Neuron (in vitro differentiated cells): ENCODE data around the gene CEMIP2.
"Not testable (repeated sequence)": the region's sequence is repeated elsewhere in the genome, so short reads cannot be mapped to it uniquely, and the experiment has no call there.

ENCODE experiments used
- H2AFZ ChIP-seq: one replicate; pipeline ENCODE4 v1.6.1; 2013; ENCODE audit warnings: low read depth, mild to moderate bottlenecking, inconsistent platforms, low read length, moderate library complexity
- H3K27me3 ChIP-seq: one replicate; pipeline ENCODE4 v1.6.1; 2013; ENCODE audit warnings: low read length; ENCODE audit not compliant: insufficient read depth
- H3K36me3 ChIP-seq: one replicate; pipeline ENCODE4 v1.6.1; 2013; ENCODE audit warnings: low read length; ENCODE audit not compliant: insufficient read depth
- H3K4me1 ChIP-seq: one replicate; pipeline ENCODE4 v1.6.1; 2013; ENCODE audit warnings: low read length; ENCODE audit not compliant: insufficient read depth
- H3K4me3 ChIP-seq: 2 replicates; pipeline ENCODE4 v1.5.1; 2013; ENCODE audit warnings: mild to moderate bottlenecking, low read length, moderate library complexity
- H3K9me3 ChIP-seq: one replicate; pipeline ENCODE4 v1.6.1; 2013; ENCODE audit warnings: low read length

The CEMIP2 gene

DNA sequence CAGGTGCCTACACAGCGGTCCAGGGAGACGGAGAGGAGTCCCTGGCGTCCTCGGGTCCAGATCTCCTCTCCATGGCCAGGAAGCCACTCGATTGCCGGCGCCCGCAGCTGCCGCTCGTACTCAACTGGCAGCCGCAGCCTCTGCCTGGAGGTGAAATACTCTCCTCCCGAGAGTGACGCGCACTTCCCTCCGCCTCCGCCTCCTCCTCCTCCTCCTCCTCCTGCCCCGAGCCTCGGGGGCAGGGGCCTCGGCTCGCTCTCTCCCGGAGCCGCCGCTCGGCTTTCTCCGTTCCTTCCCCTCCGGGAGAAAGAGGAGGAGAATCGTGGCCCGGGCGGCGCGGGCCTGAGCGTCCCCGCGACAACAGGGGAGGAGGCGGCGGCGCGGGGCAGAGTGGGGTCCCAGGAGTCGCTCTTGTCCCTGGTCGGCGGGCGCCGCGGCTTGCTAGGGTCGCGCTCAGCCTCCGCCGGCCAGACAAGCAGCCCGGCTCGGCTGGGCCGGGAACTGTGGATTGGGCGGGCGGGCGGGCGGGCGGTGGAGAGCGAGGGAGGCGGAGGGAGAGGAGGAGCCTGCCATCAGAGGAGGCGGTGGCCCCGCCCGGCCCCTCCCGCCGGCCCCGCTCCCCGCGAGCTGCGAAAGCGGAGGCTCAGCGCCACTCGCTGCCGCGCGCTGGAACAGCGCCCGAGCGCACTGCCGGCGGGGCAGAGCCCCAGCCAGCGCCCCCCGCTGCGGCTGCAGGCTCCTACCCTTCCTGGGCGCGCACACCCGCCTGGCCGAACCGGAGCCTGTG is at the start of gene CEMIP2:
CEMIP2 (minus strand) TSS at position 126 of the 787 bp plus-strand sequence. CDS start 18,140 bp downstream, outside the sequence.
- no peaks in the 10 kb centered on the region for H3K9me3 ChIP-seq
- H2AFZ ChIP-seq, result peak within 1 kb of the TSS; percentile 50
- H3K4me3 ChIP-seq, result peak within 1 kb of the TSS; percentile 90
- no peaks in the 10 kb centered on the region for H3K27me3 ChIP-seq
- H3K36me3 ChIP-seq, result no peaks in the 10 kb centered on the region
- peaks cover 33% of the 10 kb centered on the region for H3K4me1 ChIP-seq

GRCh38 chr9:71816916-71817451 is 48.7 kb upstream of the CEMIP2 start:
- Histone ChIP-seq H3K36me3 (no peaks in the 10 kb centered on the region), H3K4me1 (no peaks in the 10 kb centered on the region), H3K4me3 (no peak overlapping the region), H3K9me3 (no peaks in the 10 kb centered on the region), H2AFZ (peak overlapping the region; percentile 2), H3K27me3 (no peaks in the 10 kb centered on the region)

GRCh38 chr9:71814815-71815214 is 46.5 kb upstream of the CEMIP2 start:
- Histone ChIP-seq H2AFZ (no peak overlapping the region), H3K4me3 (no peak overlapping the region), H3K9me3 (no peaks in the 10 kb centered on the region), H3K36me3 (no peaks in the 10 kb centered on the region), H3K4me1 (no peaks in the 10 kb centered on the region), H3K27me3 (no peaks in the 10 kb centered on the region)

DNA sequence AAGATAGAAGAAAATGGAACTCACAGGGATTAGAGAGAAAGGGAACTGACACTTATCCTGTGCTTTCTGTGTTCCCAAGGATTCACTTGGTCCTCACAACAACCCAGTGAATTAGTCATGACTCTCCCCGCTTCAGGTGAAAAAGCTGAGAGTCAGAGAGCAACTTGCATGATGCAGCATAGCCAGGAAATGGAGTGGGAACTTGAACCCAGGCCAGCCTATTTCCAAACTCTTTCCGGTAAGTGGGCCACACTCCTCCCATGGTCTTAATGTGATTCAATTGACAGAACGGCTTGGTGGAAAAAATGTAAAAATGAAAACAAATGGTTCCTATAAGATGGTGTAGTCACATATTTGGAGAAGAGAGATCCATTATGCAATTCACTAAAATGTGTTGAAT is 45.9 kb upstream of the CEMIP2 start:
- Histone ChIP-seq H3K27me3 (no peaks in the 10 kb centered on the region), H3K9me3 (no peaks in the 10 kb centered on the region), H3K36me3 (no peaks in the 10 kb centered on the region), H3K4me1 (no peaks in the 10 kb centered on the region), H2AFZ (no peak overlapping the region), H3K4me3 (no peak overlapping the region)

DNA sequence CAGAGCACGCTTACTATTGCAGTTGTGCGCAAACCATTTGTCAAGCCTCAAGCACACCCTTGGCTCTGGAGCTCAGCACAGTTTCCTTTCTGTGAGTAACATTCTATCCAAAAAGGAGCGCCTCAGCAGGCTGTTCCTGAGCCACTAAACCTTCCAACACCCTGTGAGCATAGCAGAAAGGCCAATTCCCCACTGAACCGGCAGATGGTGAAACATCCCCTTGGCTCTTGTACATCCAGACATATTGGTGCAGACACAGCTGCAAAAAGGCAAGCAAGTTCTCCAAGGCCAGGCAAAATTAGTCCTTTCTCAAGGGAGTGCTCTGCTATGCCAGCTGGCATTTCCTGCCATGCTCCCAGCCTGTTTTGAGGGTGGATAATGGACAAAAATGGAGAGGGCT is 44.1 kb upstream of the CEMIP2 start:
- Histone ChIP-seq H3K4me1 (no peaks in the 10 kb centered on the region), H2AFZ (no peak overlapping the region), H3K4me3 (no peak overlapping the region), H3K27me3 (no peaks in the 10 kb centered on the region), H3K36me3 (no peaks in the 10 kb centered on the region), H3K9me3 (no peaks in the 10 kb centered on the region)

GRCh38 chr9:71808068-71808467 is 39.8 kb upstream of the CEMIP2 start:
- H3K4me1 ChIP-seq, result no peaks in the 10 kb centered on the region
- no peaks in the 10 kb centered on the region for H3K27me3 ChIP-seq
- no peaks in the 10 kb centered on the region for H3K9me3 ChIP-seq
- H3K4me3 ChIP-seq, result no peak overlapping the region
- H2AFZ ChIP-seq, result no peak overlapping the region
- no peaks in the 10 kb centered on the region for H3K36me3 ChIP-seq

GRCh38 chr9:71806901-71807307 is 38.6 kb upstream of the CEMIP2 start:
- H3K4me3 ChIP-seq, result no peak overlapping the region
- no peaks in the 10 kb centered on the region for H3K36me3 ChIP-seq
- H3K4me1 ChIP-seq, result no peaks in the 10 kb centered on the region
- H3K9me3 ChIP-seq, result no peaks in the 10 kb centered on the region
- H2AFZ ChIP-seq, result no peak overlapping the region
- H3K27me3 ChIP-seq, result no peaks in the 10 kb centered on the region

DNA sequence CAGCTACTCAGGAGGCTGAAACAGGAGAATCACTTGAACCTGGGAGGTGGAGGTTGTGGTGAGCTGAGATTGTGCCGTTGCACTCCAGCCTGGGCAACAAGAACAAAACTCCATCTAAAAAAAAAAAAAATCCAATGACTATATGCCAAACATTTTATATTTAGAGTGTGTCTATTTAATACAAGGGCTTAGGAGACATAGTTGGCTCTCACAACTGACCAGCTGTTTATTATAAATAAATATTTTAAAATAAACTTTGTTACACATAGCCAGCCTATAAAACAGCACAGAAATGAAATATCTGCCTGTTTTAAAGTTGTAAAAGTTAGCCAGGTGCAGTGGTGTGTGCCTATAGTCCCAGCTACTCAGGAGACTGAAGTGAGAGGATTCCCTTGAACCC is 36.8 kb upstream of the CEMIP2 start:
- H3K27me3 ChIP-seq, H3K36me3 ChIP-seq, H3K4me1 ChIP-seq, H3K4me3 ChIP-seq, H2AFZ ChIP-seq, H3K9me3 ChIP-seq: not testable (repeated sequence)

DNA sequence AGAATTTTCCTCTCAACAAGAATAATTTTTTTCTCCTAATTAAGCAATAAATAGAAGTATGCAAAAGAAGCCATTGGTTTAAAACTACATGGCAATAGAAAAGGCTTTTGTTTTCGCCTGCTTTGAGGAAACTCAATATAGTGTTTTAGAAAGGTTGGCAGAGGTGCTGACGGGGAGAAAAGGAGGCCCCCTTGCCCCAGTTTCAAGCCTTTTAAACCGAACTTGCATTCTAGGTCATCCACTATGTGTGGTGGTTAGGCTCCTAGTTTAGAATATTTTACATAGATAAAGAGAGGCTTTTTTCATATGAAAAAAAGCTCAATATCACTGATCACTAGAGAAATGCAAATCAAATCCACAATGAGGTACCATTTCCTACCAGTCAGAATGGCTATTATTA is 33.5 kb upstream of the CEMIP2 start:
- Histone ChIP-seq H2AFZ (no peak overlapping the region), H3K4me3 (no peak overlapping the region), H3K36me3 (no peaks in the 10 kb centered on the region), H3K9me3 (no peaks in the 10 kb centered on the region), H3K4me1 (no peaks in the 10 kb centered on the region), H3K27me3 (no peaks in the 10 kb centered on the region)

- no peaks in the 10 kb centered on the region for H3K27me3 ChIP-seq
- H3K4me1 ChIP-seq, result peaks cover 4% of the 10 kb centered on the region
- H2AFZ ChIP-seq, result no peak overlapping the region
- no peak overlapping the region for H3K4me3 ChIP-seq
- no peaks in the 10 kb centered on the region for H3K36me3 ChIP-seq
- H3K9me3 ChIP-seq, result no peaks in the 10 kb centered on the region
Observed at GRCh38 chr9:71797266-71797665, 29.0 kb upstream of the CEMIP2 start.

- no peak overlapping the region for H2AFZ ChIP-seq
- peaks cover 4% of the 10 kb centered on the region for H3K4me1 ChIP-seq
- H3K36me3 ChIP-seq, result no peaks in the 10 kb centered on the region
Observed at GRCh38 chr9:71796100-71796767, 27.9 kb upstream of the CEMIP2 start.

DNA sequence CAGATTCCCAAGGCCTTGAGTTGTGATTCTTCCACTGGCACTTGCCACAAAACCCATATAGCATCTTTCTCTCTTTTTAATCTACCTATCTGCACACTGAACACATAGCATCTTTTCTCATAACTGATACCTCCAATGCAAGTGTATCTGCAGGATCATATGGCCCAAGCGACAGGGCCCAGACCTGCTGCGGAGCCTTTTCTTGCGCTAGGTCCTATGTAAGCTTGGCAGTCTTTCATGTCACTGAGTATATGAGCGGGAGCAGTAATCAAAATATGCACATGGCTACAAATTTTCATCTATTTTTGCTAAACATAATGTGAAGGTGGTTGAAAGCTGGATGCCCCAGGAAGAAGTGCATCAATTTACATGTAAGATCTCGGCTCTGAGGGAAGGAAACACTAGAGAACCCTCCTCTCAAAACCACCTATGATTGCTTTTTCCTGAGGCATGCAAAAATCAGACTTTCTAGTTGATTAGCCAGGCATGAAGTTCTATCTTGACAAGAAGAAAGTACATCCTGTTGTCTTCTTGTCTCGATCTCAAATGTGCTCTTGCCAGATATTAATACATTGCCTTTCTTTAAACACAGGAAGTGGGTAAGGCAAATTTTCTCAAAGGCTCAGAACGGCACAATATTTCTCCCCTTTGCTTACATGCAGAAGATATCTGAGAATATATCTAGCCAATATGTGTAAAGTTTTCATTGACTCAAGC is 26.9 kb upstream of the CEMIP2 start:
- Histone ChIP-seq H3K4me1 (peaks cover 4% of the 10 kb centered on the region), H2AFZ (no peak overlapping the region), H3K4me3 (no peak overlapping the region)

More at GRCh38 chr9:71796100-71796767, 27.9 kb upstream of the CEMIP2 start:
- Histone ChIP-seq H3K4me3 (no peak overlapping the region), H3K27me3 (no peaks in the 10 kb centered on the region), H3K9me3 (no peaks in the 10 kb centered on the region)

More for the DNA sequence above, 26.9 kb upstream of the CEMIP2 start:
- H3K27me3 ChIP-seq, result no peaks in the 10 kb centered on the region
- no peaks in the 10 kb centered on the region for H3K36me3 ChIP-seq
- H3K9me3 ChIP-seq, result no peaks in the 10 kb centered on the region
